ENCODE measurements around the gene OXNAD1. TPM values are rescaled to one million over a fixed set of nuclear protein-coding genes. Genes with fewer than 3 reads are reported as not detected.

Gene OXNAD1
- total RNA-seq, 2 donors from 2014 or later, result 16.2 to 16.3 TPM

GRCh38 chr3:16323737-16324136, 58.7 kb downstream of the OXNAD1 start:
- Histone ChIP-seq H3K27me3 (replicated peaks; ENCODE audit: insufficient read depth) (no peaks in the 10 kb centered on the region), H3K9me3 (no peaks in the 10 kb centered on the region), H3K4me3 (no peak overlapping the region), H3K27ac (no peak overlapping the region), H3K4me1 (replicated peaks) (no peaks in the 10 kb centered on the region), H3K36me3 (no peaks in the 10 kb centered on the region)
- WGBS, result 84% methylated on average over 4 of the region's 4 CpGs
- intact Hi-C loops (cut with DNase I), result no loop called here
- TF ChIP-seq CTCF (IDR thresholded peaks at IDR 0.05), result no peak
- no peak for TF ChIP-seq POLR2AphosphoS5 (IDR thresholded peaks at IDR 0.05)
- no peak for TF ChIP-seq POLR2A (IDR thresholded peaks at IDR 0.05)
- DNase-seq (ENCODE audit: low spot score), result no peak

GRCh38 chr3:16325850-16326249, 60.8 kb downstream of the OXNAD1 start:
- Histone ChIP-seq H3K4me3 (no peak overlapping the region), H3K27ac (no peak overlapping the region), H3K27me3 (replicated peaks; ENCODE audit: insufficient read depth) (no peaks in the 10 kb centered on the region), H3K4me1 (replicated peaks) (no peaks in the 10 kb centered on the region), H3K9me3 (no peaks in the 10 kb centered on the region), H3K36me3 (no peaks in the 10 kb centered on the region)
- no peak for DNase-seq (ENCODE audit: low spot score)
- TF ChIP-seq POLR2A (IDR thresholded peaks at IDR 0.05), result no peak
- TF ChIP-seq CTCF (IDR thresholded peaks at IDR 0.05), result no peak
- no peak for TF ChIP-seq POLR2AphosphoS5 (IDR thresholded peaks at IDR 0.05)
- intact Hi-C loops (cut with DNase I), result no loop called here
- WGBS, result 100% methylated on average over 4 of the region's 4 CpGs

- intact Hi-C loops (cut with DNase I), result no loop called here
- Histone ChIP-seq H3K27ac (no peak overlapping the region), H3K36me3 (peaks cover 0 to 2% of the 10 kb centered on the region in 2 donors), H3K4me1 (replicated peaks) (no peaks in the 10 kb centered on the region), H3K4me3 (no peak overlapping the region), H3K27me3 (replicated peaks; ENCODE audit: insufficient read depth) (no peaks in the 10 kb centered on the region), H3K9me3 (no peaks in the 10 kb centered on the region)
- WGBS, result 83% methylated on average over 15 of the region's 15 CpGs
- no peak for DNase-seq (ENCODE audit: low spot score)
- no peak for TF ChIP-seq POLR2AphosphoS5 (IDR thresholded peaks at IDR 0.05)
- TF ChIP-seq CTCF (IDR thresholded peaks at IDR 0.05), result no peak
- TF ChIP-seq POLR2A (IDR thresholded peaks at IDR 0.05), result no peak
Observed at GRCh38 chr3:16326724-16327349, 61.8 kb downstream of the OXNAD1 start.

- Histone ChIP-seq H3K27ac (no peak overlapping the region), H3K27me3 (replicated peaks; ENCODE audit: insufficient read depth) (no peaks in the 10 kb centered on the region), H3K9me3 (no peaks in the 10 kb centered on the region), H3K4me3 (no peak overlapping the region), H3K36me3 (peaks cover 0 to 2% of the 10 kb centered on the region in 2 donors), H3K4me1 (replicated peaks) (no peaks in the 10 kb centered on the region)
- no peak for TF ChIP-seq CTCF (IDR thresholded peaks at IDR 0.05)
- TF ChIP-seq POLR2AphosphoS5 (IDR thresholded peaks at IDR 0.05), result no peak
- TF ChIP-seq POLR2A (IDR thresholded peaks at IDR 0.05), result no peak
- intact Hi-C loops (cut with DNase I), result no loop called here
- DNase-seq (ENCODE audit: low spot score), result no peak
- 97% methylated on average over 6 of the region's 6 CpGs for WGBS
Observed at GRCh38 chr3:16328124-16328523, 63.1 kb downstream of the OXNAD1 start.
